ENCODE data around the gene ABCG8.

- TF ChIP-seq EP300 (IDR thresholded peaks at IDR 0.05; ENCODE audit: borderline replicate concordance) (no peak), FOXM1 (IDR thresholded peaks at IDR 0.05; ENCODE audit: borderline replicate concordance, low read depth) (no peak), CEBPB (IDR thresholded peaks at IDR 0.05) (peak; percentile 49; the same call in 1 of the 2 replicates), CREB1 (IDR thresholded peaks at IDR 0.05; ENCODE audit: low read depth) (no peak), USF1 (IDR thresholded peaks at IDR 0.05) (no peak), MAX (IDR thresholded peaks at IDR 0.05) (0 out of 2 replicates have a peak, but pooled peaks have one; percentile 29), YY1 (IDR thresholded peaks at IDR 0.05; ENCODE audit: low read depth) (no peak), TCF12 (IDR thresholded peaks at IDR 0.05; ENCODE audit: low read depth) (no peak), ZBTB7A (IDR thresholded peaks at IDR 0.05; ENCODE audit: low read depth) (no peak)
These were observed 40.5 kb downstream of the ABCG8 start for GRCh38 chr2:43879261-43879660.

Measured in Ishikawa (cell line).